GM10847 (cell line): Measurements from ENCODE around the gene HYAL1.

Experiments
- POLR2A ChIP-seq: IDR thresholded peaks from 2 replicates; pipeline ENCODE4 v1.6.1; 2011; ENCODE audit not compliant: insufficient read length; ENCODE audit errors: extremely low read depth

HYAL1 gene

DNA sequence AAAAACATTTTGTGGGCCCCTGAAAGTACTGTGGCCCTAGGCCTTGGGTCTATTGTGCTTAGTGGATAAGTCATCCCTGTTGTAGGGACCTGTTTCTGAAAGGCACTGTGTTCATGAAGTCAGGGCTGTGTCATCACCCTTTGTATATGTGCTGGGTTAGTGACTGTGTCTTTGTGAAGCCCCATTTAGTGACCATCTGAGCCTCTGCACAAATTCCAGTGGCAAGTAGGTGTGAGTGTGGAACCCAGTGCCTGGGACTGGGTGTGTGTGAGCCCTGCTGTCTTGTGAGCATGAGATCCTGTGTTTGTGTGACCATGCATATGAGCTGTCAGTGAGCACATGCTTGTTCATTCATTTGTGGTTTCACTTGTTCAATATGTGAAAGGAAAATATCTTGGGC is 1.2 kb upstream of the HYAL1 start:
- no peak for TF ChIP-seq POLR2A

- no peak for TF ChIP-seq POLR2A
Measured at GRCh38 chr3:50302095-50303012, 1.0 kb downstream of the HYAL1 start.

GRCh38 chr3:50300681-50301254 is 2.6 kb downstream of the HYAL1 start:
- TF ChIP-seq POLR2A, result no peak

- TF ChIP-seq POLR2A, result no peak
Measured at GRCh38 chr3:50299929-50300680, 3.3 kb downstream of the HYAL1 start.

- no peak for TF ChIP-seq POLR2A
Measured at GRCh38 chr3:50299638-50299928, 3.8 kb downstream of the HYAL1 start.

DNA sequence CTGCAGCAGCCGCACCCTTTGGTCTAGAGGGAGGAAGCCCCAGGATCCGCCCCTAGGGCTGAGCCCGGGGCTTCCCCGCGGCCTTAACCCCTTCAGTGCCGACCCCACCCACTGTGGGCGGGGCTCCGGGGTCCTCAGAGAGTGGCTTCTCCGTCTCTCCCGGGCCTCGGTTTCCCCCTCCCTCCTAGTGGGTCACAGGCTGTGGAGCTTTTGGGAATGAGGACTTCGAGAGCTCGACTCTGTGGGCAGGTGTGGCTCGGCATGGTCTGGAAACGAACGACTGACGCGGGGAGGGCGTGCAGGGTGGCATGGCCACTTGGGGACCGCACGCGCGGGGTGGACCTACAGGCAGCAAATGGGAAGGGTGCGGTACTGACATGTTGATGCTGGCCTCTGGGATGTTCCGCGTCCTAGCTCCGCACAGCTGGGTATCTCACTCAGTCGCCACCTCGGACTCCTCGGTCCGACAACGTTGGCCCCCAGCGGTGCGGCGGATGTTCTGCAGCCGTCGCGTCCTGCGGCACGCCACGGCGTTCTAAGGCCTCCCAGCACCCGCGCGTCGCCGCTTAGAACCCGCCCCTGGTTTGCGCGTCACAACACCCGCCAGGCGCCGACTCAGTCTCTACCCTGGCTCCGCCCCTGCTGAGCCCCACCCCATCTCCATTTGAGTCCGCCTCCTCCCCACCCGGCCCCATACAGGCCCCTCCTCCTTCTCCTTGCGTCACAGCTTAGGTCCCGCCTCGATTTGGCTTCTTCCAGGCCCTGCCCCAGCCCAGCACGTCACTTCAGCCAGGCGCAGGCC is 4.3 kb downstream of the HYAL1 start, which contains the start of the genes HYAL3 and NAA80:
Gene HYAL3 (minus strand): TSS at position 570 of the 802 bp plus-strand sequence. CDS start 3,803 bp downstream, outside the sequence.
Gene NAA80 (minus strand): TSS at position 570 of the 802 bp plus-strand sequence. CDS start 1,942 bp downstream, outside the sequence.
- peak; percentile 95 for TF ChIP-seq POLR2A

GRCh38 chr3:50297896-50298725 is 5.3 kb downstream of the HYAL1 start:
- TF ChIP-seq POLR2A, result no peak

DNA sequence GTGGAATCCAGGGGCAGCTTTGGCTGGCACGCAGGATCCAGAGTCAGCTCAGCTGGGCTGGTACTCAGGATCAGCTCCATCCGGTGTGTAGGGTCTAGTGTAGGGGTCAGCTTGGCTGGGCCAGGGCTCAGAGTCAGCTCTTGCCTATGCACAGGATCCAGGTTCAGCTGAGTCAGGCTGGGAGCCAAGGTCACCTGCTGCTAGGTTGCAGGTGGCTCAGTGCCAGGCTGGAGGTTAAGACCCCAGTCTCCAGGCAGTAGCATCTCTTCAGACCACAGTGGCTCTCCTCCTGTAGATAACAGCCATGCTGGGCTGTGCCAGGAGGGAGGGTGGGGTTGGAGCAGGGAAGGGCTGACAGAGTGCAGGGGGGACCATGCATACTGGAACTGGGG is 6.0 kb downstream of the HYAL1 start:
- TF ChIP-seq POLR2A, result no peak

DNA sequence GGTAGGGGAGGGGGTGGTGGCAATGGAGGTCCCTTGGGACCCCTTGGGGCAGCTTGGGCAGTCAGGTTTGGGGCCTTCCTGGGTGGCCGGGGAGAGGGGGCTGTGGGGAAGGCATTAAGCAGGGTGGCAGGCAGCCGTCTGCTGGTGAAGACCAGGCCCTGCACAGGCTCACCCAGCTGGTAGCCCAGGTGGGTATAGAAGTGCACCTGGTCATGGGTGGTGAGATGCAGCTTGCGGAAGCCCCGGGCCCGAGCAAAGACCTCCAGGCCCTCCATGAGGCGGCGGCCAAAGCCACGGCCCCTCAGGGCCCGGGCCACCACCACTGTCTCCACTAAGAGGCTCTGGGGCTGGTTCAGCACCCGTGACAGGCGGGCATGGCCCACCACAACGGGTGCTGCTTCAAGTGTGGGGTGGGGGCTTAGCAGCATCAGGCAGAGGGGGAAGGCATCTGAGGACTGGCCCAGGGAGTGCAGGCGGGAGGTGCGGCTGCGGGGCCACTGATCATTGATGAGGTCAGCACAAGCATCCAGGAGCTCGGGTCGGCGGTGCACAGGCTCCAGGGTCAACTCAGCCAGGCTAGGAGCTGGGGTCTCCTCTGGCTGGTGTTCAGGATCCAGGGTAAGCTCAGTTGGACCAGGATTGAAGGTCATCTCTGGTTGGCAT is 6.5 kb downstream of the HYAL1 start:
- TF ChIP-seq POLR2A, result no peak

DNA sequence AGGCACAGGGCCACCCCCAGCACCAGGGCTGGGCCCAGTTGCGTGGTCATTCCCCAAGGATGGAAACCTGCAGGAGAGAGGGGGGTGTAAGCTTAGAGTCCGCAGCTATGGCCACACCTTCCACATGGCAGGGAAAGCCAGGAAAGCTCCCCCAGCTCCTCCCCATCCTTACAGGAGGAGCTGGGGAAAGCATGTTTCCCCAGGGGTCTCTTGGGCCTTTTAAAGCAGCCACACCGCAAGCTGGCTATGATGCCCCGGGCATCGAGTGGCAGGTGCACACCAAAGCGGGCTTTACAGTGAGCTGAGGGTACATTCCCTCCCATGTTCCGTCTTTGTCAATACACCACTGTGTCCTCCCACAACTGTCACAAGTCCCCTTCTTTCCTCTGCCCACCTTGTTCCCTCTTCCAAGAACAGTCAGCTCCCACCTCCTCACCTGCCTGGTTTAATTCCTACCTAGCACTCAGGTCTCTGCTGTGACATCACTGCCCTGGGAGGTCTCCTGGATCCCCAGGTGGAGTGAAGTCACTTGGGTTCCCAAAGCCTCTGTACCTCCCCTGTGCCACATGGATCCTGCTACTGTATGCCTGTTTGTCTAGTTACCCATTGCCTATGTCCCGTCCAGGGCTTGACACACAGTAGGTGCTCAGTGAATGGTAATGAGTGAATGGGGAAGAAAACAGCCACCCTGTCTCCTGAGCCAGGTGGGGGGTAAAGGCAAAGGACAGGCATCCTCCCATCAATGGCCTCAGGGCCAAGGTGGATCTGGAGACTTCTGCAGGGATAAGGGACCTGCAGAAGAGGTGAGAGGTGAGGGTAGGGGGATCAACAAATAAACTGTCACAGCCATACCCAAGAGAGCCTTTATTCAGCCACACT is 7.6 kb downstream of the HYAL1 start:
- no peak for TF ChIP-seq POLR2A

GRCh38 chr3:50294492-50295403 is 8.6 kb downstream of the HYAL1 start:
- no peak for TF ChIP-seq POLR2A

DNA sequence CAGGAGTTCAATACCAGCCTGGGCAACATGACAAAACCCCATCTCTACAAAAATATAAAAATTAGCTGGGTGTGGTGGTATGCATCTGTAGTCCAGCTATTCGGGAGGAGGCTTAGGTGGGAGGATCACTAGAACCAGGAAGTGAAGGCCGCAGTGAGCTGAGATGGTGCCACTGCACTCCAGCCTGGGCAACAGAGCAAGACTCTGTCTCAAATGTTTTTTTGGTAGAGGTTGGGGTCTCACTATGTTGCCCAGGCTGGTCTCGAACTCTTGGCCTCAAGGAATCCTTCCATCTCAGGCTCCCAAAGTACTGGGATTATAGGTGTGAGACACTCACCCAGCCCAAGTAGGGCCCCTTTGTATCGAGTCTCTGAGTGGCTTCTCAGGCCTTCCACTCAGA is 9.3 kb downstream of the HYAL1 start:
- no peak for TF ChIP-seq POLR2A
